Activated CD8-positive, alpha-beta memory T cell treated with anti-CD3 and anti-CD28 coated beads for 48 hours (primary cell): ENCODE measurements around the gene ANKS6.

ENCODE experiments used
- DNase-seq, 3 experiments: peaks; one replicate each; pipeline ENCODE4 v3.0.0-alpha.2; 2020; ENCODE audit warnings: low read depth in 2 of 3, low spot score in 2 of 3

Gene ANKS6

GRCh38 chr9:98791608-98792490, 4.5 kb downstream of the ANKS6 start:
- no peak for DNase-seq

GRCh38 chr9:98790842-98791607, 5.3 kb downstream of the ANKS6 start:
- DNase-seq: peak in 2 of 3 experiments; percentile 42 to 49

DNA sequence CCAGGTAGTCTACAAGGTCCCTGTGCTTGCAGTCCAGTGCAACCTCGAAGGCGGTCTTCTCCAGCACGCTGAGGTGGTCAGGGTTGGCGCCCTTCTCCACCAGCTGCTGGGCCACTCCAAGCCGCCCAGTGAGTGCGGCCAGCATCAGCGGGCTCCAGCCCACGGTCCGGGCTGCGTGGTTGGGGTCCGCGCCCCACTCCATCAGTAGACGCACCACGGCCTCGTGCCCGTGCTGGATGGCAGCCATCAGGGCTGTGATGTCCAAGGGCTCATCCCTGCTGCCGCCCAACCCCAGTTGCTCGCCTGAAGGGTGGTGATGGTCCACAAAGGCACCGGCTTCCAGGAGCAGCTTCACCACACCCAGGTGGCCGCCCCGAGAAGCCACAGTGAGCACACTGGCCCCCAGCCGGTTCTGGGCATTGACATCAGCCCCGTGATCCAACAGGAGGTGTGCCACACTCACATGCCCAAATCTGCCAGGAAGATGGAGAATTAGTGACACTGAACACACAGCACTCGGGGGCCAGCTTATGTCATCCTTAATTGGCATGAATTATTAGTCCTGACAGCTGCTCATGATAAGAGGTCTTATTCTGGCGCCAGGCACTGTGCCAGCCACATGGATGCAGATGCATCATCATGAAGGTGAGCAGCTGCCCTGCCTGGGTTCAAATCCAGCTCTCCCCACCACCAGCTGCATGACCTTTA, 6.1 kb downstream of the ANKS6 start:
- DNase-seq: no peak

- DNase-seq: no peak
Measured at GRCh38 chr9:98789483-98790133, 6.7 kb downstream of the ANKS6 start.

GRCh38 chr9:98787766-98788335, 8.5 kb downstream of the ANKS6 start:
- no peak for DNase-seq

DNA sequence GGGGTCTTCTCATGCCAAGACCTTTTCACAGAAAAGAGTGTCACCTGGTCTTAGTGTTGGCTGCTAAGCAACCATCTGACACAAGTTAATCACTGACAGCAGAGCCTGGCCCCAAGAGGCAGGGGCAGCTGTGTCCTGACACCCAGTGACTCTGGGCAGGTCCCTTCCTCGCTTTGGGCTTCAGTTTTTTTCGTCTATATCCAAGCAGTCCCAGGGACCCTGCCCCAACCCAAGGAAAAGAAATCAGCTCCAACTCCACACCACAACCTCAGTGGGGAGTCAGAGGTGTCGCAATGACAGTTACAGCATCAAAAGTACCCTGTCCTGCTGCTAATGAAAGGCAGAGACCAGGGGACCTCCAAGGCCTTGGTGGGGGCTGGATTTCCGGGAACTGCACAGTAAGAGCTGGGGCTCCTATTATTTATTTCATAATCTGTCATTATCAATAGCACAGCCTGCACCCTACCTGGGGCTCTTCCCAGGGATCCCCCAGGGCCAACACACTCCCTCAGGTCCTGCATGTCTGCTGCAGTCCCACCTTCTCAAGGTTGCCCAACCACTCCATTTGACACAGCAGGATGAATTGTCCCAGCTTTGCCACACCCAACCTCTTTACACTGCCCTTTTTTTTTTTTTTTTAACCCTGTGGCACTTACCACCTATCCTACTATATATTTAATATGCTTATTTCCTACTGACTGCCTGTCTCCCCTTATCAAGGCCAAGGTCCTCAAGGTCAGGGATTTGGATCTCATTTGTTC, 9.4 kb downstream of the ANKS6 start:
- DNase-seq: no peak

DNA sequence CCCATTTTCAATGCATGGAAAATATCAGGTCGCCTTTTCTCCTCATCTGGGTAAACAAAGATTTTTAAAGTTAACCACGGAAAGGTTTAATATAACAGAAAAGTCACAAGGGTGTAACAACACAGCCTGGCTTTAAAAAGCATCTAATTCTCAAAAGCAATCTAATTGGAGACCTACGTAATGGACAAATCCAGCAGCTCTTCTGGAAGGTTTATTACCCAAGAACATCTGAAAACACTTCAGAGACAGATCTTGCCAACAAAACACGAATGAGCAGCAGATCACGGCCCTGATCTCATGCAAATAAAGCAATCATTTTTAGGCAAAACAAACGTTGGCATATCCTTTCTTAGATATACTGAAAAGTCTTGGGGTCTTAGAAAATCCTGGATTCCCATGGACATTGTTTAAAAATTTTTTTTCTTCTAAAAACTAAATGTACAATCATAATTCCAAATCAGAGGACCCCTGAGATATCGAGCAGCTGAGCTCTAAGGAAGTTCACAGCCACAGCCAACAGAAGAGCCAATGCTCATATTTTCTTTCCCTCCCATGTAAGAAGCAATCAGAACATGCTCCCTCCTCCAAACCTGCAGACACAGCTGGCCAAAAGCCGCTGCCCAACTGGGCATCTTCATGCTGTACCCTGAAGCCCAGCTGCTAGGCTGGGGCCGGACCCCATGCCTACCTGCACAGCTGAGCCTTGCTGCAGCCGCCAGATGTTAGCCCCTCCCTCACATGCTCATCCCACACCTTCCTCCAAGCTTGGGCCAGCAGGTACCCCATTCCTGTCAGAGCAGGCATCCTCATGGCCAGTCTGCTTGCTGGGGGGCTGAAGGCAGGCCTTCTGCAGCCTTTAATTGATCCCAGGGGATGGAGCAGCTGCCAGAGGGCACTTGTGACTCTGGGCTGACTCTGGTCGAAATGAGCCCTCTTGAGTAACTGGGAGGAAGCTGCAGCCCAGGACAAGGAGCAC, 11.2 kb downstream of the ANKS6 start:
- no peak for DNase-seq

DNA sequence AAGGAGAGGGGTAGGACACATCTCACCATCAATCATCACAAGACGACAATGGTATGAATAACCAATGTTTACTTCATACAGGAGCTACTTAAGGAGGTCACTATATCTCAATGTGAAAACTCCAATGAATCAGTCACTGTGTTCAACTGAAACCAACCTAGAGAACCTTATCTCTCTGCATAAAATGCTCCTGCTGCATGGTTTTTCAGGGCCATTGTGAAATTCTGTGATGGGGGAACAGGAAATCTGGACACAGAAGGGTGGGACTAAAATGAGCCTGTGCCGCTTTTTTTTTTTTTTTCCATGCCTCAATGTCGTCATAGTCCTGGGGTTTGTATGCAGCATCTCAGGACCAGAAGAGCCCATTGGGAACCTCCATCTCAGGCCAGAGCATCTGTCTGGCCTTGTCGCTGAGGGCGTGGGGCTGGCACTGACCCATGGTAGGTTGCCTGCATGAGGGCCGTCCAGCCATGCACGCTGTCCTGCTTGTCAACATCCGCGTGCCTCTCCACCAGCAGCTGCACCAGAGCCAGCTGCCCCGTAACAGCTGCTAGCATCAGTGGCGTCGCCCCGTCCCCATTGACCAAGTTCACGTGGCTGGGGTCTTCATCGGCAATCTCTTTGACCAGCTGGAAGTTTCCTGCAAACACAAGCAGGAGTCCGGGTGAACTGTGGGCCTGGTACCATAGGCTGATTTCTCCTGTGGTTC, 12.7 kb downstream of the ANKS6 start:
- no peak for DNase-seq

DNA sequence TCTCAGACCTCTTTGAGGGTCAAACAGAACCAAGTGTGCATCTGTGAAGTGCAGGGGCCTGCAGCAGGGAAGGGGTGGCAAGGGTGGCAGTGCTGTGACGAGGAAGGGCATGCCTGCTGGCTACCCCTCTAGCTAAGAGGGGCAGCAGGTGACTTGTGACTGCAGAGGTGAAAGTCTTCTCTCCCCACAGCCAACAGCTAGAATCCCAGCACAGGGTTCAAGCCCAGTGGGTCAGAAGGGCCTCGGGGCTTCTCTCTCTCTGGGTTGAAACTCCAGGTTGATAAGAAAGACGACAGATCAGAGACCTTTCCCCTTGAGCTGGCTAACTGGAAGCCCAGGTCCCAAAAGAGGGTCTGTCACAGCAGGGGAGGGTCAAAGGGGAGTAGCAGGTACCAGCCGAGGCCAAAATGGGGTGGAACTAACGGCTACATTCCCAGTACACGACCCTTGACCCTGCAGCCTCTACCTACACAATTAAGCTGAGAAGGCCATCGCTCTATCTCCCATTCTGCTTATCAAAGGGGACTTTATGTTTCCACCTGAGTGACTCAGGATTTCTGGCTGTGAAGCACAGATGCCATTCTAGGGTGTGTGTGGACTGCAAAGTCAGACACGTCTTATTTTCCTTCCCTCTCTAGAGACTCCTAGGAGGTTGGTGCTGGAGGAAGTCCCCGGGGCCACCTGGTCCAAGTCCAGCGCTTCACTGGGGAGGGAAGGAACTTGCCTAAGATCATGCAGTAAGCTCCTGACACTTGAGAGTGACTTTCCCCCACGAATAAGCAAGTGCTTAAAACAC, 14.6 kb downstream of the ANKS6 start:
- DNase-seq: no peak

- no peak for DNase-seq
Measured at GRCh38 chr9:98780059-98780749, 16.2 kb downstream of the ANKS6 start.

DNA sequence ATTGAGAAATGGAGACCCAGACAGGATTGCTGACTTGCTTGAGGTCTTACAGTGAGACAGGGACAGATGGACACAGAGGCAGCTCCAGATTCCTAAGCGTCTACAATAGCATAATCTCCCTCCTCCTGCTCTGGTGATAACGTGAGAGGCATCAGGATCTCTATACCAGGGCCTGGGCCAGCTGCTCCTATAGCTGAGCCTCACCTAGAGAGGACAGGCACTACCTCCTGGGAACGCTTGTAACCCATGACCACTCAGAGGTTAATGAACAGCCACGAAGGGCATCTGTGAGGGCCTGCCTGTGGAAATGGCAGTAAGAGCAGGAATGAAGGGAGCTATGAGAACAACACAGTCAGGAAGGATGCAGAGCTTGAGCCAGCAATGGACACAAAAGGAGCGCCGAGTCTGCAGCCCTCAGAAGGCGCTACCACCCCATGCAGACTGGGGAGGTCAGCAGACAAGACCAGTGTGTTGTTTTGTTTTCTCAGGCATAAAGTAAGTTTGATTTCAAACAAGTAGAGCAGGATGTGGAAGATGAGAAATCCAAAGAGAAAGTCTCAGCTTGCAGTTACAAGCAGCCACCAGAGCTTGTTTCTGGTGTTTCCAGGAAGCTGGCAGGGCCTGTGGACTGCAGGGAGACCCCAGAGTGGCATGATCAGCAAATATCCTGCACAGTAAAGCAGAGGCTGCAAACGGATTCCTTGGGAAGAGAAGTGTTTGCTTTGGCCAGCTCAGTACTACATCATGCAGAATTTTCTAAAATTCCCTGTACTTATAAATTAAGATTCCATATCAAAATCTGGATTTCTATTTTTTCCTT, 17.4 kb downstream of the ANKS6 start:
- no peak for DNase-seq

DNA sequence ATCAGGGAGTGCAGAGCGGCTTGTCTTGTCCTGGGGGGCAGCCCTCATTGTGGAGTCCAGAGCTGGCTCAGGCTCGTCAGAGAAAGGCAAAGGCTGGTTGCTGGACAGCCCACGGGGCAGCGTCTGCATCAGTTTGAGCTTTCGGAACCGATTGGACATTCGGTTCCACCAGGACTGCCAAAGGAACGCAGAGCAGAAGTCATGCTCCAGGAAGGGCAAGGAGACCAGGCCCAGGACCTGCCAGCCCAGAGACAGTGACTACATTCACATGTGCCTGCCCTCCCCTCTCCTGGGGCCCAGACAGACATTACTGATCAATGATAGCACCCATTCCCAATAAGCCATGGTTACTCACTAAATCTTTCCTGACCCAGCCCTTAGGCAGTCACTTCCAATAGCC, 18.1 kb downstream of the ANKS6 start:
- DNase-seq: no peak

- DNase-seq: no peak
Measured at GRCh38 chr9:98777618-98778017, 18.7 kb downstream of the ANKS6 start.

DNA sequence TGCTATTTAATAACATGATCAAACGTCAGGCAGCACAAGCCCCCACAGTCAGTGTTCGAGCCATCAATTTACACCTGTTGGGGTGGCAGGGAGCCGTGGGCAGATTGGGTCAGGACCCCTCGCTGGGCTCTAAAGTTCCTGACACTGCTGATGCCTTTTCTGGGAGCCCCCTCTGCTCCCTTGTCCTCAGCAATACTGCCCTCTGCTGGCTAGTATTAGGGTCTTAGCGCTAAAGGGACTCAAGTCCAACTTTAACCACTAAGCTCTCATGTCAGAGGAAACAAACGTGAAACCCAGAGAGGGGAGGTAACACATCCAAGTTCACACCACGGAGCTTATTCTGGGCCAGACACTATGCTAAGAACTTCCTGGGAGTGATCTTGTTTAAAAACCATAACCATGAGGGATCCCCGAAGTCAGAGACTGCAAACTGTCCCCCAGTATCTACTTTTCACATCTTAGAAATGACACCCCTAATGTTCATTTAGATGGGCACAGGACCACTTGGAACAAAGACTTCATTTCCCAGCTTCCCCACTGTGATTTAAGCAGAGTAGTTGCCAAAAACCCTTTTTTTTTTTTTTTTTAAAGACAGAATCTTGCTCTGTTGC, 20.4 kb downstream of the ANKS6 start:
- DNase-seq: no peak

DNA sequence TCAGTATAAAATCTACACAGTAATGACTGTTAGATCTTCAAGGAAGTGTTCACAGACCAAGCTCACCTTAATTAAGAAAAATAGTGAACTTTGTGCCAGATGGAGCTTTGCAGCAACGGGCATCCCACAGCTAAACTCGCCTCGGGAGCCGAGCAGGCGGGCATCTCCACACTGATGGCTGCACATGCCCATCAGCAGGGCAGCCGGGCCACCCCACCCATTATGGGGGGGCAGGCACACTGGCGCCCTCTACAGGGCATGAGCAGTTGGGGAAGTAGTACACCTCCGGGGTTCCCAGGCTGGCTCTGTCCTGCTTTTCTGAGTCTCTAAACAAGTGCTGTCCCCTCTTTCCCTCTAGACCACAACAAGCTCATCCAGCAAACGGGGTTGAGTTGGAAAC, 21.6 kb downstream of the ANKS6 start:
- no peak for DNase-seq

DNA sequence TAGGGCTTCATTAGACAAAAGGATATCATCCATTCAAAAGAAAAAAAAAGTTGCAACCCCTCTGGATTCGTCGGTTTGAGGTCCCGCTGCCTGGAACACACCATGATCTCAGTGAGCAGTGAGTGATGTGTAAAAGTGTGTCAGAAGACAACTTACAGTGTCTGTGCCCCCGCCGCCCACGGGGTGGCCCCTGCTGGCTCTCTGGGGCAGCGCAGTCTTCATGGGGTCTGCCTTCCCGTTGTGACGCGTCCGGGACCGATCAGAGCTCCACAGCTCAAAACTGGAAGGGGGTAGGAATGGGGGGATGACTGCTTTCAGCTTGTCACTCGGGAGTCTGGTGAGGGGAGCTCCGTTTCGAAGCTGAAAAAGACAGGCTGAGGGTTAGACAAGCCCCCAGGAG, 22.6 kb downstream of the ANKS6 start:
- DNase-seq: no peak
